Left lobe of liver (tissue), 2 donors: ENCODE results near the gene CHAC1. TPM values are rescaled to one million over a fixed set of nuclear protein-coding genes. Genes with fewer than 3 reads are reported as not detected.
"Not testable (repeated sequence)": the region's sequence is repeated elsewhere in the genome, so short reads cannot be mapped to it uniquely, and the experiment has no call there.

ENCODE experiments used
- ATAC-seq: fragments of 200-7000 bp; cut with Tn5 transposase; one replicate; pipeline ENCODE4 v1.9.1; 2020; ENCODE audit warnings: mild to moderate bottlenecking, moderate library complexity
- DNase-seq: peaks from one replicate; pipeline ENCODE4 v3.0.0-alpha.2; 2020; ENCODE audit warnings: low spot score
- total RNA-seq: library from RNA; stranded (reverse); gene quantifications from one replicate; pipeline ENCODE4 v1.2.1, GENCODE V29; 2021
- donor health status: DM: no; HTN: no; CAD: no; lungs with moderate emphysema.
- donor health status: DM: no; HTN: yes; CAD: no.

The CHAC1 gene
- total RNA-seq, 1 donor from 2014 or later: 1.1 TPM

DNA sequence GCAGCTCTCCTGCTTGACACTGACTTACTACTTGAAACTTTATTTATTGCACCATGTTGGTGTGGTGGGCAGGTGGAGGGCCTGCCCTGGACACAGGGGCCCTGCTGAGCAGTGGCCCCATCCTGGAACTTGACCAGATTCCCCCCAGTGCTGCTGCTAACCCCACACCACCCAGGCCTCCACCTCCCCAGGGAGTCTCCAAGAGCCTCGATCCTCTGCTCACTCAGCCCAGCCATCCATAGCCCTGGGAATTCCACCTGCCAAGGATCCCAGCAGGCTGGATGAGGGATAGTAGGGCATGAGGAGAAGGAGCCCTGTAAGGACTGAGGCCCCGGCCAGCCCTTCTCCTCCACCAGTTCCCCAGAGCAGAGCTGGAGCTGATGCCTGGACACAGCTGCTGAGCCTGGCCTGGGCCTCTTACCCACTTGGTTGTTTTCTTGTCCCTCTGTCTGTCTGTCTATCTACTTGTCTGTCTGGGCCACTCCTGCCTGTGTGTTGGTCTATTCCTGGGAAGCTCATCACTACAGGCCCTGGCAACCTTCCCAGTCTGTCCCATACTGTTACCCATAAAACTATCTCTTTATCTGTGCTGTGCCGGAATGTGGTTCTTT is 2.8 kb downstream of the CHAC1 start:
- ATAC-seq: no peak
- no peak for DNase-seq

DNA sequence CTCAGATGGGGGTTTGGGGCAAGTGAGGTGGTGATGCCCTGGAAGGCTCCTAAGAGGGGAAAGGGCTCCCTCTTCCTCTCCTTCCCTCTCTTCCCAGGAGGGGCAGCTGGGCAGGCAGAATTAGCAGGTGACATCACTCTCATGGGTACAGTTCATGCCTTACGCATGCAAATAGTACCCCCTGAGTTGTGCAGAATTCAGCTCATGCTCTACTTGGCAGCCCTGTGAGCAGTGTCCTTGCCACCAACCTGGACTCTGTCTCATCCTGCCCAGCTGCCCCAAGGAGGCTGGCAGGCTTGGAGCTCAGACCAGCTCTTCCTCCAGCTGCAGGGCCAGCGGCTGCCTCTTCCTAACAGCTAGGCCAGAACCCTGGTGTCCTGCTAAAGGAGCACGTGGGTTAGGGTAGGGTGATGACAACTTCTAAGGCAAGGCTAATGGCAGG is 3.3 kb downstream of the CHAC1 start:
- no peak for DNase-seq
- no peak for ATAC-seq

DNA sequence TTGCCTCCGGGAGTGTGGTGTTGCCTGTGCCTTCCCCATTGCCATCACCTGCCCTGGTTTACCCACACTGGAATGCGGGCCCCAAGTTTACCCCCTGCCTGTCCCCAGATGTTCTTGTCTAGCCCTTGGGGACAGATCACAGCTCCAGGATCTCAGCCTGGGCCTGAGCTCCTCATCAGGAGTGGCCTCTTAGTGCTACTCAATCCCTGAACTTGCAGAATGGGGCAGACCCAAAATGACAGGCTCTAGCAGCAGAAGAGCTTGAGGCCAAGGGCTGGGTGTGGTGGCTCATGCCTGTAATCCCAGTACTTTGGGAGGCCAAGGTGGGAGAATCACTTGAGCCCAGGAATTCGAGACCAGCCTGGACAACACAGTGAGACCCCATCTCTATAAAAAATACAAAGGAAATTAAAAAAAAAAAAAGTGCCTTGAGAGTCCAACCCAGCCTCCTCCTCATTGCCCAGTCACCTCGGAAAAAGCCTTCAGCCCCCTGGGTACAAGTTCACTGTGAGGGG is 3.8 kb downstream of the CHAC1 start:
- DNase-seq: no peak
- ATAC-seq: no peak

GRCh38 chr15:40957581-40958051 is 4.3 kb downstream of the CHAC1 start:
- peak; percentile 18 for ATAC-seq
- DNase-seq: no peak

GRCh38 chr15:40958146-40958545 is 4.9 kb downstream of the CHAC1 start:
- no peak for ATAC-seq

DNA sequence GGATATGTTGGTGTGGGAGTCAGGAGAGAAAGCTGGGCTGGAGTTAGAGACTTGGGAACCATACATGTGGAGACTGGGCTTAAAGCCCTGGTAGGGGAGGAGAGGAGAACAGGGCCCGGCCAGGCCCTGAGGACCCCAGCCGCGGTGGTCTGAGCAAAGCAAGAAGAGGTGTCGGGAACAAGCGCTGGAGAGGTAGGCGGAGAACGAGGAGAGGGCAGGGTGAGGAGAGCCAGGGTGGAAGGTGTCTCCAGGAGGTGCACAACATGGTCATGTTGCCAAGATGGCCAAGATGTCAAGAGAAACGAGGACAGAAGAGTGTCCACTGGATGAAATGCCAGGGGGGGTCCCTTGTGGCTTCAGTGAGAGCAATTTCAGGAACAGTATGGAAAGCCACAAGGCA is 5.5 kb downstream of the CHAC1 start:
- no peak for ATAC-seq
- DNase-seq: no peak

More at GRCh38 chr15:40958146-40958545, 4.9 kb downstream of the CHAC1 start:
- DNase-seq: no peak

DNA sequence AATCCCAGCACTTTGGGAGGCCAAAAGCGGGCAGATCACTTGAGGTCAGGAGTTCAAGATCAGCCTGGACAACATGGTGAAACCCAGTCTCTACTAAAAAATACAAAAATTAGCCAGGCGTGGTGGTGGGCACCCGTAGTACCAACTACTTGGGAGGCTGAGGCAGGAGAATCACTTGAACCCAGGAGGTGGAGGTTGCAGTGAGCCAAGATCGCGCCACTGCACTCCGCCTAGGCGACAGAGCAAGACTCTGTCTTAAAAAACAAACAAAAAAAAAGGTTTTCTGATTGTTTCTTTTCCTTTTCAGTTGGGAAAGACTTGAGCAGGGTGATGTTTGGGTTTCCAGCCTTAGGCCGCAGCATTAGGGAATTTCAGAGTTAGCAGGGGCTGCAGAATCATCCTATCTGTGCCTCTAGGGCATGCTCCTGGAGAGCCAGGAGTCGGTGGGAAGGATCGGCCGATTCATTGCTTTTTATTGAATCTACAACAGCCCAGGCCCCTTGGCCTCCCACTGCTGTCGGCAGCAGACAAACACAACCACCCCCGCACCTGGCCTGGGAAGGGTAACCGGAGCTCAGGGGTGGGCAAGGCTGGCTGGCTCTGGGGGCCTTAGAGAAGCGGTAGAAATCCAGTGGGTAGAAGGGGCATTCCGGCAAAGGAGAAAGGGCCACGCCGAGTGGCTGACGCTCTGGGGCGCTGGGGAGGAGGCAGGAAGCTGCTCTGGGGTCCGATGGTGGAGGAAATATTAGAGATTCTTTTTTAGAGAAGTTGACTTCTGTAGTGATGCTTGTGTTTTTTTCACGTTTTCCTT is 6.3 kb downstream of the CHAC1 start:
- no peak for ATAC-seq
- DNase-seq: no peak

DNA sequence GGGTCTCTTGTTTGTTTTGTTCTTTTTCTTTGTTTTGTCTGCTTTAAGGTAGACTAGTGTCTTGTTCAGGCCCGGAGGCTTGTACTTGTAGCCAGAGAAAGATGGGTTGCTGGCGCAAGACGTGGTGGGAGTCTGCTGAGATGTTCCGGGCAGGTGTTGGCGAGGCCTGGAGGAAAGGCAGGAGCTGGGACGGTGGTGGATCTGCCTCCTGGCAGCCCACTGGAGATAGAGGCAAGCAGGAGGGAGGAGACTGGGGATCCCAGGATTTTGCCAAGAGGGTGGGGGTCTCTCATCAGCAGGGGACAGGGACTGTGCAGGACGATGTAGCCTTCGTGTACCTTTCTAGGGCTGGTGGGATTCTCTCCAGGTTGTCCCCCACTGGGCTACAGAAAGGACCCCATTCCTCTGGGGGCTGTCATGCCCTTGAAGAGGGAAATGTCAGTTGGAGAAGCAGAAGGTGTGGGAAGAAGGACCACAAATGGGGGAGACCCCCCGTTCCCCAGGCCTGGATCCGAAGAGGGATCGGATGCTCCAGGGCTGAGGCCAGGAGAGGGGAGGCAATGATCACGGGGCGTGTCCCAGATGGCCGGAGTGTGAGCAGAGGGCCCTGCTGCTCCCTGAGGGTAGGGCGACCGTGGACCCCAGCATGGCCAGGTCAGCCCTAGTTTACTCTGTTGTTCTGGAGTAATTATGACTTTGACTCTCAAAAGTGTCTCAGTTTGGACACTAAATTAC is 7.0 kb downstream of the CHAC1 start:
- DNase-seq: no peak
- ATAC-seq: no peak

DNA sequence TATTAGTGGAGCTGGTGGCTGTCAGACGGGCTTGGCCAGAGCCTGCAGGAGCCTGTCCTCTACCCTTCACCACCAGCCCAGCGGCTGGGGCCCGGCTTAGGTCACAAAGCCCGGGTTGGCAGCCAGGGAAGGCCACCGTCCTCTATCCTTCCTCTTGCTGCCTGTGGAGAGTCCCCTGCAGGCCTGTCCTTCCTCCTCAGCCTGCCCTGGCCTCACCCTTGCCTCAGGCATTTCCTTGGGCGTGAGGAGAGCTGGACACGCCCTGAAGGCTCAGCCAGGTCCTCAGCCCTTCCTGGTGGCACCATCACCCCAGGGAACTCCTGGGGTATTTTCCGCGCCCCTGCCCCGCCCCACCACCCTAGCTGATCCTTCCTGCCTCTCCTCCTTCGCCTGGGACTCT is 7.7 kb downstream of the CHAC1 start:
- peak; percentile 9 for ATAC-seq

DNA sequence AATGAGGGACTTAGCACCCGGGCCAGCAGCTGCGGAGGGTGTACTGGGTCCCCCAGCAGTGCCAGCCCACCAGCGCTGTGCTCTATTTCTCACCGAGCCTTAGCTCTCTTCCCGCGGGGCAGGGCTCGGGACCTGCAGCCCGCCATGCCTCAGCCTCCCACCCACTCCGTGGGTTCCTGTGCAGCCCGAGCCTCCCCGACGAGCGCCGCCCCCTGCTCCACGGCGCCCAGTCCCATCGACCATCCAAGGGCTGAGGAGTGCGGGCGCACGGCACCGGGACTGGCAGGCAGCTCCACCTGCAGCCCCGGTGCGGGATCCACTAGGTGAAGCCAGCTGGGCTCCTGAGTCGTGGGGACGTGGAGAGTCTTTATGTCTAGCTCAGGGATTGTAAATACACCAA is 8.5 kb downstream of the CHAC1 start:
- not testable (repeated sequence) for DNase-seq, ATAC-seq

More for the DNA sequence above, 7.7 kb downstream of the CHAC1 start:
- DNase-seq: no peak

DNA sequence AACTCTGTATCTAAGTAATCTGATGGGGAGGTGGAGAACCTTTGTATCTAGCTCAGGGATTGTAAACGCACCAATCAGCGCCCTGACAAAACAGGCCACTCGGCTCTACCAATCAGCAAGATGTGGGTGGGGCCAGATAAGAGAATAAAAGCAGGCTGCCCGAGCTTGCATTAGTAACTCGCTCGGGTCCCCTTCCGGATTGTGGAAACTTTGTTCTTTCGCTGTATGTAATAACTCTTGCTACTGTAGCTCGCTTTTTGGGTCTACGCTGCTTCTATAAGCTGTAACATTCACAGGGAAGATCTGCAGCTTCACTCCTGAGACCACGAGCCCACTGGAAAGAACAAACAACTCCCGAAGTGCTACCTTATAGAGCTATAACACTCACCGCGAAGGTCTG is 9.0 kb downstream of the CHAC1 start:
- not testable (repeated sequence) for ATAC-seq, DNase-seq

- no peak for DNase-seq
- ATAC-seq: no peak
Measured at GRCh38 chr15:40963201-40963600, 9.9 kb downstream of the CHAC1 start.

DNA sequence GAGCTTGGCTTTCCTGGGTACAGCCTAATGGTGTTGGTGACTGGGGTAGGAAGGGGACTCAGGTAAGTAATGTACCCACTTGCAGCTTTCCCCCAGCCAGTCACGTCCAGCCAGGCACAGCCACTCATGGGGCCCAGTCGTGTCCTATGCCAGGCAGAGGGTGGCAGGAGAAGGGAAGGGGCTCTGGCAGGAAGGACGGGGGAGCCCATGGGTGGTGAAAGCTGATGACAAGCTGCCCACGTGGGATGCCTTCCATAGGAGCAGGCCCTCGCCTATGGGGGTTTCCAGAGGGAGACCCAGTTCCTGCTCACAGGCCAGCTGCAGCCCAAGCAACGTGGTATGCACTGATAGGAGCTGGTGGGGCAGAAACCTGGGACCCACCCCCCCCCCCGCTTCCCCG is 10.7 kb downstream of the CHAC1 start:
- DNase-seq (no peak), ATAC-seq (no peak)

GRCh38 chr15:40964634-40965033 is 11.4 kb downstream of the CHAC1 start:
- ATAC-seq (no peak), DNase-seq (no peak)

DNA sequence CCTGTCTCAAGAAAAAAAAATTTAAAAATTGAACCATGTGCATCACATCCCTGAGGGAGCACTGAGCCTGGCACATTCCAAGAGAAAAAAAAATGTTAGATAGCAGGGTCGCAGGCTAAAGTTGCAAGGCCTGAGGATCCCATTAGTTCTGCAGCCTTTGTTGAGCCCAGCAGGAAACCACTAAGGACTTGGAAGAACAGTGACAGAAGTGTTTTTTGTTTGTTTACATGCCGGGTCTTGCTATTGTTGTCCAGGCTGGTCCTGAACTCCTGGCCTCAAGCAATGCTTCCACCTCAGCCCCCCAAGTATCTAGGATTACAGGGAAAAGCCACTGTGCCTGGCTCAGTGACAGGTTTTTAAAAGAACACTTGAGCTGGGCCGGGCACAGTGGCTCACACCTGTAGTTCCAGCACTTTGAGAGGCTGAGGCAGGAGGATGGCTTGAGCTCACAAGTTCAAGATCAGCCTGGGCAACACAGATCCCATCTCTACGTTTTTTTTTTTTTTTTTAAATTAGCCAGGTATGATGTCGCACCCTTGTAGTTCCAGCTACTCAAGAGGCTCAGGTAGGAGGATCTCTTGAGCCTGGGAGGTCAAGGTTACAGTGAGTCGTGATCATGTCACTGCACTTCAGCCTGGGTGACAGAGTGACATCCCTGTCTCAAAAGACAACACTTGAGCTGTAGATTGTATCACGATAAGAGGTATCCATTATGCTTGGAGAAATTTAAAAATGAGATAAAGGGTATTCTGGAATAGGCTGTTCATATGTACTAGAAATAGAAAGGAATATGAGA is 15.2 kb downstream of the CHAC1 start:
- DNase-seq (no peak), ATAC-seq (no peak)

GRCh38 chr15:40969363-40969762 is 16.1 kb downstream of the CHAC1 start:
- ATAC-seq (peak; percentile 89), DNase-seq (peak; percentile 59)

DNA sequence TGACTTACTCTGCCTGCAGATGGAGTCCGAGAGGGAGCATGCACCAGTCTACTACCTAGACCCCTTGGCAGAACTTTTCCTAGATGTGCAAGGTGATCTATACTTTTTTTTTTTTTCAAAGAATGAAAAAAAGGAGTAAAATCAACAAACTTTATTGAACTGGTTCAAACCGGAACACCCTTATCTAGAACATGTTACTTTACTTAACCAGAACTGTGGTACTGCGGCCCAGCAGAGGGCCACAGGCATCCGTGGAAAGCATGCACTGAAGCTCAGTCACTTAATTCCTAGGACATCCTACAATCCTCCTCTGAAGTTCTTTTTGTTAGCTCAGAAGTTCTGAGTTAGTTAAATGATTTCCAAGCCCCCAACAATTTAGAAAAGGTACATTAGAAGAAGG is 21.6 kb downstream of the CHAC1 start:
- ATAC-seq: peak; percentile 35
- DNase-seq: no peak

DNA sequence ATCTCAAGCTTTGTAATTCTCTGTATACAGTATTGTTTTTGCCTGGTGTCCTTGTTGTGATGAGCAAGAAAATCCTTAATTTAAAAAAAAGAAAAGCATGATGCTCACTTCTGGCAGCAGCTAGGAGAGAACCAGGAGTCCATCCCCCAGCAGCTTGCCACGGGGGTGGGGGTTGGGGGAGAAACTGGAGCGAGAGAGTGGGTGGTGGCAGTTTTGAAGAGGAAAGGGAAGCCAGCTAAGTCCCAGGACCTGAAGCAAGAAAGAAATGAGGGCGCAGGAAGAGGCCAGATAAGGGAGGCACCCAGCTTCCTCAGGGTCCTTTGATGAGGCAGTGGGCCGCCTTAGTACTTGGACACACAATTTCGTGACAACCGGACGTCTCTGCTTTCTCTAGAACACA is 23.5 kb downstream of the CHAC1 start:
- DNase-seq (no peak), ATAC-seq (no peak)

DNA sequence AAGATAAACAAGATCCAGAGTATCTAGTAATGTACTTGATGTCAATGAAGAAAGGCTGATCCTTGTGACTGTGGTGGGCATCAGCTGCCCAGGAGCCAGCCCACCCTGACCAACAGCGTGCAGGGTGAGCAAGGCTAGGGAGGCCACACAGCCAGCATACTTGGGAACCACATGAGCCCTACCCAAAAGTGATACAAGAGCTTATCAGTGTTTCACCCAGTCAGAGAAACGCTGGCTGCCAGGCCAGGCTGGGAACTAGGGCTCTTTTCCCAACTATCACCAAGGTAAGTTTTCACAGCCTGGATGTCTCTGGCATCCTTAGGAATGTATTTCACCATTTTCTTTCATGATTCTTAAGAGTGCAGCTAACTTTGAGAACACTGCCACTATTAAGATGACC is 24.9 kb downstream of the CHAC1 start:
- DNase-seq (no peak), ATAC-seq (no peak)

GRCh38 chr15:40978562-40978961 is 25.3 kb downstream of the CHAC1 start:
- no peak for ATAC-seq
- no peak for DNase-seq

- DNase-seq: no peak
- ATAC-seq: no peak
Measured at GRCh38 chr15:40981186-40981585, 27.9 kb downstream of the CHAC1 start.
